ENCODE measurements around the gene ANO6.

DNA sequence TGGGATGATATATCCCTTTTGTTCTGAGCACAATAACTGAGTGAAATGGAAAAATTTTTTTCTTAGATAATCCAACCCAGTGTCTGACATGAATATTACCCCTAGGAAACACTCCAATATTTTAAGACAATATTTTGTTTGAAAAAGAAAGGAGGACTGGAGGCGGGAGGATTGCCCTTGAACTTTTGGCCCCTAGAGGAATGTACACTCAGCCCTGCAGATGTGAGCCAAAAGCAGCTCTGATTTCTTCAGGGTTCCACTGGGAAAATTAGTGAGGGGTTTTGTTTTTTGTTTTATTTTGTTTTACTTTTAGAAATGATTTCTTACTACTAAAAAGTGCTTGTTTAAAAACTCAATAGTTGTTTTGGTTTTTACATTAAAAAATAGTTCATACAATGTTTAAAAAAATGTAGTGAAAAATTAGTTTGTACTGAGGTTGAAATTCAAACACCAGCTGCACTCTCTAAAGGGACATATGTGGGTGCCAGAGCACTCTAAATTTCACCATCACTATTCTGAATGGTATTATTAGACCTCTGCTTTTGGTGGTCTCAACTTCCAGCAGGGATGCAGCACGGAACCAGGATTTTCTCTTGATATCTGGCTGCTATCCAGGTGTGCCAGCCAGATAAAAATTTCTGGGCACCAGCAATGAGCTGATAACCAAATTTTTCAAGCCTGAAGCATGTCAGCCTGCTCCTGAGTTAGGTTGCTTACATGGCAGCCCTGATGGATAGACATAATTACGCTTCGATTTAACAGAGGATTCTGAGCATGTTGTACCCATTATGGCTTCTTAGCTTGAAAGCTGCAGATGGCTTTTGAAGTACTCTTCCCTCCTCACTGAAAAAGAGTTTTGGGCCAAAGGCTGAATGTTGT lies 141.9 kb downstream of the ANO6 start:
- TF ChIP-seq, protein P1, sequence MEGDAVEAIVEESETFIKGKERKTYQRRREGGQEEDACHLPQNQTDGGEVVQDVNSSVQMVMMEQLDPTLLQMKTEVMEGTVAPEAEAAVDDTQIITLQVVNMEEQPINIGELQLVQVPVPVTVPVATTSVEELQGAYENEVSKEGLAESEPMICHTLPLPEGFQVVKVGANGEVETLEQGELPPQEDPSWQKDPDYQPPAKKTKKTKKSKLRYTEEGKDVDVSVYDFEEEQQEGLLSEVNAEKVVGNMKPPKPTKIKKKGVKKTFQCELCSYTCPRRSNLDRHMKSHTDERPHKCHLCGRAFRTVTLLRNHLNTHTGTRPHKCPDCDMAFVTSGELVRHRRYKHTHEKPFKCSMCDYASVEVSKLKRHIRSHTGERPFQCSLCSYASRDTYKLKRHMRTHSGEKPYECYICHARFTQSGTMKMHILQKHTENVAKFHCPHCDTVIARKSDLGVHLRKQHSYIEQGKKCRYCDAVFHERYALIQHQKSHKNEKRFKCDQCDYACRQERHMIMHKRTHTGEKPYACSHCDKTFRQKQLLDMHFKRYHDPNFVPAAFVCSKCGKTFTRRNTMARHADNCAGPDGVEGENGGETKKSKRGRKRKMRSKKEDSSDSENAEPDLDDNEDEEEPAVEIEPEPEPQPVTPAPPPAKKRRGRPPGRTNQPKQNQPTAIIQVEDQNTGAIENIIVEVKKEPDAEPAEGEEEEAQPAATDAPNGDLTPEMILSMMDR (IDR thresholded peaks at IDR 0.05), result no peak
- no peak for TF ChIP-seq POLR2A (IDR thresholded peaks at IDR 0.05)
- no peak for TF ChIP-seq POLR2AphosphoS5 (IDR thresholded peaks at IDR 0.05)
- TF ChIP-seq EP300 (IDR thresholded peaks at IDR 0.05; ENCODE audit: low read depth), result no peak
